ENCODE data around the gene SLC2A1. TPM values are rescaled to one million over a fixed set of nuclear protein-coding genes. Genes with fewer than 3 reads are reported as not detected.

The SLC2A1 gene
- total and polyA plus RNA-seq, 9 of the 15 experiments (the other 6 are each of a cell fraction or from before 2014, with no cell fraction given), result 12.6 to 153 (median 48.0) TPM

GRCh38 chr1:42941640-42942330 lies 16.9 kb downstream of the SLC2A1 start (continued):
- TF ChIP-seq TFAP4 (CRISPR knock-in tag; IDR thresholded peaks at IDR 0.05; ENCODE audit: borderline replicate concordance) (peak; percentile 97), HDAC2 (IDR thresholded peaks at IDR 0.05) (peak; percentile 60), NONO (IDR thresholded peaks at IDR 0.05; ENCODE audit: low read depth in 2 of 2, low read length in 1 of 2) (0 out of 4 replicates have a peak, but pooled peaks of 1 of the 2 experiments have one; percentile 26), CEBPG (CRISPR knock-in tag; IDR thresholded peaks at IDR 0.05) (no peak), CEBPG (tag; conservative IDR thresholded peaks at IDR 0.05 in 1 of 2, IDR thresholded peaks at IDR 0.05 in 1 of 2) (no peak), NFE2 (IDR thresholded peaks at IDR 0.05; ENCODE audit: low read depth) (peak; percentile 99), SMAD4 (CRISPR knock-in tag; conservative IDR thresholded peaks at IDR 0.05) (peak; percentile 72), FOSL1 (tag; conservative IDR thresholded peaks at IDR 0.05) (peak; percentile 81), DACH1 (IDR thresholded peaks at IDR 0.05; ENCODE audit: partially characterized antibody) (peak; percentile 44), HMGN3 (IDR thresholded peaks at IDR 0.05; ENCODE audit: borderline replicate concordance, extremely low read depth, insufficient read length, low read depth, low read length) (no peak), RAD21 (CRISPR knock-in tag; conservative IDR thresholded peaks at IDR 0.05 in 1 of 2, IDR thresholded peaks at IDR 0.05 in 1 of 2) (0 out of 4 replicates have a peak, but pooled peaks of 1 of the 2 experiments have one; percentile 4), ZNF263 (CRISPR knock-in tag; IDR thresholded peaks at IDR 0.05; ENCODE audit: borderline replicate concordance) (peak; percentile 43; the same call in 1 of the 2 replicates), STAT6 (CRISPR knock-in tag; IDR thresholded peaks at IDR 0.05) (peak; percentile 63; the same call in 1 of the 2 replicates), GATAD2A (IDR thresholded peaks at IDR 0.05) (no peak), MXI1 (IDR thresholded peaks at IDR 0.05; ENCODE audit: low read depth, low read length) (peak; percentile 53; the same call in 1 of the 2 replicates)
